ENCODE data around the gene THSD1. TPM values are rescaled to one million over a fixed set of nuclear protein-coding genes. Genes with fewer than 3 reads are reported as not detected.

The THSD1 gene
- total and polyA plus RNA-seq, 10 of the 15 experiments (the other 5 are each of a cell fraction or from before 2014, with no cell fraction given) = 0.03 to 0.20 (median 0.13) TPM; not detected in 2

- TF ChIP-seq ATF2 (IDR thresholded peaks at IDR 0.05; ENCODE audit: low read length) (no peak), ATF3 (IDR thresholded peaks at IDR 0.05; ENCODE audit: borderline replicate concordance, extremely low read depth, low read depth, low read length) (no peak), RAD51 (IDR thresholded peaks at IDR 0.05) (no peak), RFX5 (IDR thresholded peaks at IDR 0.05; ENCODE audit: low read depth, low read length) (peak; percentile 64; the same call in 1 of the 2 replicates), SMAD5 (IDR thresholded peaks at IDR 0.05; ENCODE audit: low read depth) (0 out of 2 replicates have a peak, but pooled peaks have one; percentile 41), CHD1 (IDR thresholded peaks at IDR 0.05; ENCODE audit: low read depth, low read length) (0 out of 2 replicates have a peak, but pooled peaks have one; percentile 70), LARP7 (IDR thresholded peaks at IDR 0.05) (peak; percentile 99), PAX8 (IDR thresholded peaks at IDR 0.05) (no peak), STAT3 (IDR thresholded peaks at IDR 0.05; ENCODE audit: low read depth, low read length) (no peak), CREB1 (IDR thresholded peaks at IDR 0.05; ENCODE audit: low read depth) (peak; percentile 82), SUPT20H (IDR thresholded peaks at IDR 0.05; ENCODE audit: borderline replicate concordance, control insufficient read depth, low read depth, low read length) (no peak), BCL3 (IDR thresholded peaks at IDR 0.05; ENCODE audit: borderline replicate concordance, insufficient read depth, low read depth, low read length, poor library complexity, severe bottlenecking) (peak; percentile 40), MAX (IDR thresholded peaks at IDR 0.05; ENCODE audit: low read depth, low read length) (peak; percentile 73; the same call in 1 of the 2 replicates), SREBF1 (IDR thresholded peaks at IDR 0.05; ENCODE audit: low read length) (no peak), RELA (IDR thresholded peaks at IDR 0.05; ENCODE audit: borderline replicate concordance, partially characterized antibody) (peak; percentile 81), NKRF (conservative IDR thresholded peaks at IDR 0.05) (peak; percentile 86), YBX1 (IDR thresholded peaks at IDR 0.05) (no peak), CHD4 (IDR thresholded peaks at IDR 0.05) (no peak), CEBPZ (IDR thresholded peaks at IDR 0.05; ENCODE audit: low read depth, low read length) (no peak), SRF (IDR thresholded peaks at IDR 0.05; ENCODE audit: low read depth in 2 of 2, low read length in 2 of 2) (no peak), MYB (IDR thresholded peaks at IDR 0.05; ENCODE audit: borderline replicate concordance, low read depth, low read length) (no peak)
Measured at GRCh38 chr13:52450012-52450792, 44.2 kb upstream of the THSD1 start, which contains the start of gene VPS36 (continued).
